ENCODE measurements around the gene MOB3A.

DNA sequence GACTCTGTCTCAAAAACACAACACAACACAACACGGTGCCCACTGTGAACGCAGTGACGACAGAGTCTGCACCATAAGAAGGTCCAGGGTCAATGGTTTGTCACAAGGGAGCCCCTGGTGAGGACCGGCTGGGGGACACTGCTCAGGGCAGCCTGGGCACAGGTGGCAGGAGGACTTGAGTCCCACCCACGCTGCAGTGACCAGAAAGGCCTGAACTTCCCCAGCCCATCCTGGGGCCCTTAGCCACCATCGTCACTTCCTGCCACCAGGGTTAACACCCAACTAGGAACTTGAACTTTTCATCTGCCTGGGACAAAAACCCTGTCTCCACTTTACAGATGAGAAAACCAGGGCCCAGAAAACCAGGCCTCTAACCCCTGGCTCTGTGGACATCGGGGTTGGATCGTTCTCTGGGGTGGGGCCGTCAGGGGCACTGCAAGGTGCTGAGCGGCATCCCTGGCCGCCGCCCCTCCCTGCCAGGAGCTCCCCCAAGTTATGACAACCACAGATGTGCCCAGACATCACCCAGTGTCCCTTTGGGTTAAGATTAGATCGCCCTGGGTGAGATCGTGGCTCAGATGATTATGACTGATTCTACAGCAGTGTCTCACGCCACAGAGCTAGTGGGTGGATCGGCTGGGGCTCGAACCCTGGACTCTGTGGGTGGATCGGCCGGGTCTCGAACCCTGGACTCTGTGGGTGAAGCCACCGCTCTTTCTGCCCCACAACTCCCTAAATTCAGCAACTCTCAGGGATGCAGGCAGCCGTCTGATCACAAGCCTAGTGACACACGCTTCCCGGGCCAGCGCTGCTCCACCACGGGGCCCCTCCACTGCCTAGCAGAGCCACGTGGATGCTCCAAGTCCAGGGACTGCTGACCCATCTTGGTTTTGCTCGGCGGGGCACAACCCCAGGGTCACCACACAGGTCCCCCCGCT is 14.0 kb downstream of the MOB3A start:
- TF ChIP-seq PBX3 (CRISPR knock-in tag; IDR thresholded peaks at IDR 0.05) = no peak
- TF ChIP-seq, protein P1, sequence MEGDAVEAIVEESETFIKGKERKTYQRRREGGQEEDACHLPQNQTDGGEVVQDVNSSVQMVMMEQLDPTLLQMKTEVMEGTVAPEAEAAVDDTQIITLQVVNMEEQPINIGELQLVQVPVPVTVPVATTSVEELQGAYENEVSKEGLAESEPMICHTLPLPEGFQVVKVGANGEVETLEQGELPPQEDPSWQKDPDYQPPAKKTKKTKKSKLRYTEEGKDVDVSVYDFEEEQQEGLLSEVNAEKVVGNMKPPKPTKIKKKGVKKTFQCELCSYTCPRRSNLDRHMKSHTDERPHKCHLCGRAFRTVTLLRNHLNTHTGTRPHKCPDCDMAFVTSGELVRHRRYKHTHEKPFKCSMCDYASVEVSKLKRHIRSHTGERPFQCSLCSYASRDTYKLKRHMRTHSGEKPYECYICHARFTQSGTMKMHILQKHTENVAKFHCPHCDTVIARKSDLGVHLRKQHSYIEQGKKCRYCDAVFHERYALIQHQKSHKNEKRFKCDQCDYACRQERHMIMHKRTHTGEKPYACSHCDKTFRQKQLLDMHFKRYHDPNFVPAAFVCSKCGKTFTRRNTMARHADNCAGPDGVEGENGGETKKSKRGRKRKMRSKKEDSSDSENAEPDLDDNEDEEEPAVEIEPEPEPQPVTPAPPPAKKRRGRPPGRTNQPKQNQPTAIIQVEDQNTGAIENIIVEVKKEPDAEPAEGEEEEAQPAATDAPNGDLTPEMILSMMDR (tag by site-specific recombination; IDR thresholded peaks at IDR 0.05) = no peak
- no peak for TF ChIP-seq ZNF292 (tag by site-specific recombination; IDR thresholded peaks at IDR 0.05; ENCODE audit: borderline replicate concordance, low read depth)
- no peak for TF ChIP-seq ZNF274 (IDR thresholded peaks at IDR 0.05; ENCODE audit: low read length)
- TF ChIP-seq ZNF274 (tag by site-specific recombination; IDR thresholded peaks at IDR 0.05; ENCODE audit: borderline replicate concordance) = no peak
- TF ChIP-seq ZNF239 (tag by site-specific recombination; IDR thresholded peaks at IDR 0.05) = no peak
- no peak for TF ChIP-seq ZNF324 (tag by site-specific recombination; IDR thresholded peaks at IDR 0.05)
- TF ChIP-seq PRDM4 (tag by site-specific recombination; IDR thresholded peaks at IDR 0.05) = no peak
- TF ChIP-seq PRDM10 (tag by site-specific recombination; IDR thresholded peaks at IDR 0.05) = no peak

Data from HEK293 (cell line).